GM10847 (cell line): ENCODE measurements around the gene RHOT2.
A peak's percentile ranks its signal among the peaks of the same experiment; 100 is the strongest.

Experiments used
- POLR2A ChIP-seq: IDR thresholded peaks from 2 replicates; pipeline ENCODE4 v1.6.1; 2011; ENCODE audit not compliant: insufficient read length; ENCODE audit errors: extremely low read depth

Gene RHOT2

DNA sequence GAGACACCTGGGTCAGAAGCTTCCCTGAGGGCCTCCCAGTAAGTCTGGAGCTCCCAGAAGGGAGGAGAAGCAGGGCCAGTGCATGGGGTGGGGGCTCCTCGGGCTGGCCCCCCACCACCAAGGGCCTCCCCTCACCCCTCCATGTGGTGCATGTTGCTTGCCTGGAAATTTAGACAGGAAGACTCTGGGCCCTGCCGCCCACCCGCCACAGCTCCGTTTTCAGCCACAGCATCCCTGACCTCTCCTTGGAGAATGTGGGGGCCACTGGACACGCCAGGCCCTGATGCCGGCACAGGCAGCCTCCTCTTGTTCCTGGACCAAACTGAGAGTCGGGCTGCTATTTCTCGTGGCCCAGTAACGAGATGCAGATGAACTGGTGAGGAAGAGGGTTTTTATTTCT is 29.1 kb upstream of the RHOT2 start:
- TF ChIP-seq POLR2A: no peak

DNA sequence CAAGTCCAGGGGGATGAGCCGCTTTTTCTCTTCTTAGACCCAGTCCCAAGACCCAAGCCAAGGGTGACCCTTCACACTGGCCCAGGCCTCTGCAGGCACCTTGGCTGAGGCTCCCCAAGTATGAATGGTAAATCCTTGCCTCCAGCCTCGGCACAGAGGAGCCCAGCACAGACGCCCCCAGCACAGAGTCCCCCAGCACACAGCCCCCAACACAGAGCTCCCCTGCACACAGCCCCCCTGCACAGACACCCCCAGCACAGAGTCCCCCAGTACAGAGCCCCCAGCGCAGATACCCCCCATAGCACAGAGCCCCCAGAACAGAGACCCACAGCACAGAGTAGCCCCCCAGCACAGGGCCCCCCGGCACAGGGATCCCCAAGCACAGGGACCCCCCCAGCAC is 27.3 kb upstream of the RHOT2 start:
- TF ChIP-seq POLR2A: no peak

DNA sequence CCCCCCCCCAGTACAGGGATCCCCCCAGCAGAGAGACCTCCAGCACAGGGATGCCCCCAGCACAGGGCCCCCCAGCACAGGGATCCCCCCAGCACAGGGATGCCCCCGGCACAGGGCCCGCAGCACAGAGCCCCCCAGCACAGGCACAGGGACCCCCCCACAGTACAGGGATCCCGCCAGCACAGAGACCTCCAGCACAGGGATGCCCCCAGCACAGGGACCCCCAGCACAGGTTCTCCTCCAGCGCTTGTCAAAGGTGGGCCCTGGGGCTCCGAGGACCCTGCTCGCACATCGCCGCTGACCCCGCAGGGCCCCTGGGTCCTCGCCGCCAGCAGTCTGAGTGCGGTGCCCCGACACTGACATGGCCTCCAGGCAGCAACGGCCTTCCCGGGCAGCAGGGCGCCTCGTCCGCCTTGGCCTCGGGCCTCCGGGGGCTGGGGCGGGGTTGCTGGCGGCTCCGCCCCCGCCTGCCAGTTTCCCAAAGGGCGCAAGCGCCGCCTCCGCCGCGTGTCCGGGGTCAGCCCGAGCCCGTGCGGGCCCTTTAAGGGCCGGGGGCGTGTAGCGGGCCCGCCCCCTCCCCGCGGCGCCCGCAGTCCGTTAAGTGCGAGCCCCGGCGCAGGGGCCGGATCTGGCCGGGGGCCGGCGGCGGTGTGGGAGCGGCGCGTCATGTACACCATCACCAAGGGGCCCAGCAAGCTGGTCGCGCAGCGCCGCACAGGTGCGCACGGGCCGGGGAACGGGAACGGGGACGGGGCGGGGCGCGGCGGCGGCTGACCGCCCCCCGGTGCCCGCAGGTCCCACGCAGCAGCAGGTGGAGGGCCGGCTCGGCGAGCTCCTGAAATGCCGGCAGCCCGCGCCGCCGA is 26.4 kb upstream of the RHOT2 start, which contains the start of gene MCRIP2:
Gene MCRIP2 (plus strand): TSS at position 503 of the 863 bp plus-strand sequence. CDS start 164 bp downstream, at position 667.
- TF ChIP-seq POLR2A: peak; percentile 88

DNA sequence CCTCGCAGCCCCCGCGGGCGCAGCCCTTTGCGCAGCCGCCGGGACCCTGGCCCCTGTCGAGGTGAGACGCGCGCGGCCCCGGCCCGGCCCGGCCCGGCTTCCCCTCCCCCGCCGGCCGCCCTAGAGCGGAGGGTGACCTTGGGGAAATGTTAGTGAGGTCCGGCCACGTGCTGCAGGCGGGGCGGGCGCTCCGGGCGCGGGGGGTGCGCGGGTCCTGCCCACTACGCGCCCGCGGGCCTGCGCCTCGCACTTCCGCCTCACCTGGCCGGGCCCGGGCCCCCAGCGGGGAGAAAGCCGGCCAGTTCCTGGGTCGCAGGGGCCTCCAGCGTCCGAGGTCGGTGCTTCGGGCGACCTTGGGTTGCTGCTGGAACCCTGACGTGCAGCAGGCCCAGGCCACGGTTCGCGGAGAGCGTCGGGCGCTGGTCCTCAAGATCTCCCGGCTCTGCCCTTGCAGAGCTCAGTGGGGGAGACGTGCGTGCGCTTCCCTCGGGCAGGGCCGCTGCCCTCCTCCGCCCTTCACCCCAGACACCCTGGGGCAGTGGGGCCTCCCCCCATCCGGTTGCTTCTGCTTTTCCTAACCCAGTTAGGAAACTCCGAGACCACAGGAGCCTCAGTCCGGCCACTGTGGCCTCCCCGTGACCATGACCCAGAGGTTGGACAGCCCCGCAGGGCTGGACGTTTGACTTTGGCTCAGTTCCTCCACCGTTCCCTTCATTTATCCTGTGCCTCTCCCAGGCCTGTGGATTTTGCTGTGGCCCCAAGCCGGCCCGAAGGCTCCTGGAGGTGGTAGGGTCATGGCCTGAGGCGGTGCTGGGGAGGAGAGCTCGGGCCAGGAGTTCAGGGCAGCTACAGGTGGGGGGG is 25.5 kb upstream of the RHOT2 start:
- TF ChIP-seq POLR2A: no peak

GRCh38 chr16:643050-643368 is 24.9 kb upstream of the RHOT2 start:
- no peak for TF ChIP-seq POLR2A

GRCh38 chr16:644556-644955 is 23.4 kb upstream of the RHOT2 start:
- no peak for TF ChIP-seq POLR2A

DNA sequence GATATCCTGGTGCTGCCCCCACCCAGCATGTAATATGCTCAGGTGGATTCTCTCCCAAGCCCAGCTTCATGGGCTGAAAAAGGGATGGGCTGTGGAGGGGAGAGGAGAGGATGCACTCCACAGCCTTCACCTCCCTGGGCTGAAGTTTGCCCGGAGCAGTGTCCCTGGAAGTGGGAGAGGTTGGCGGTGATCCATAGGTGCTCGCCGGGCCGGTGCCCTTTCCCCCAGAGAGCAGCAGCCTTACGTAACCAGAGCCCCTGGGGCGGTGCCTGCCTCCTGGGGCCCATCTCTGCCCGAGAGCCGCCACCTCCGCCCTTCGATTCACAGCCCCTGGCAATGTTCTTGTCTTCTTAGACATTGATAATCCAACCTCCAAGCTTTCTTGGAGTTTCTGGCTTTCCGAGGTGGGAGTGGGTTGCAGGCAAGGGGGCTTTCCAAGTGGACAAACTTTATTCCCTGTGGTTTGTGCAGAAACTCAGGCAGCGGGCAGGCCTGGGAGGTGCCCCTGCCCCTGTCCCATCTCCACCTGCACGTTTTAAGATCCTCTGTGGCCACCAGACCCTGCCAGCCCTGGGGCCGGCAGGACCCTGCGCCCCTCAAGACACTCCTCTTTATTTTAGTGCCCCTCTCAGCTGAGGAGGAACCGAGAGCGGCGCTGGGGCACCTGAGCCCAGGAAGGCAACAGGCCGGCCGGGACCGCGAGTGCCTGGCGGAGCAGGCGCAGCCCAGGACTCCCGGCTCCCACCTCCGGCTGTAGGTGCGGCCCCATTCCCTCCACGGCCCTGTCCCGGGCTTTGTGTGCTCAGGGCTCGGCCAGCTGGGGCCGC is 21.9 kb upstream of the RHOT2 start:
- no peak for TF ChIP-seq POLR2A

DNA sequence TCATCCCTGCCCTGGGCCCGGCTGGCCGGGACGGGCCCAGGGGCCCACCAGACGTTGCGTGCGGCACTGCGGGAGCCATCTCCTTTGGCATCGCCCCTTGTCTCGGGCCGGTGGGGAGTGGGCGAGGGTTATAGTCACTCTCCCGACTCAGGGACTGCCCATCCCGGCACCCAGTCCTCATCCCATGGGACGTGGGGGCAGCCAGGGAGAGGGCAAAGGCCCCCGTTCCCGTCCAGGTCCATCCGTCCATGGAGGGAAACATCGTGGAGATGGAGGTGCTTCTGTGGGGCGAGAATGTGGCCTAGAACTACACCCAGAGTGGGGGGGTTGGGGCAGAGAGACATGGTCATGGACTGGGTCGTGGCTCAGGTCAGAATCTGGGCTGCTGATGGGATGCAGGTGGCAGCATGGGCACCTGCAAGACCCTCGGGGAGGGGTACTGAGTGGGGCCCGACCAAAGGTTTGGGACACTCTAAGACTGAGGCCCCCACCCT is 21.2 kb upstream of the RHOT2 start:
- no peak for TF ChIP-seq POLR2A

DNA sequence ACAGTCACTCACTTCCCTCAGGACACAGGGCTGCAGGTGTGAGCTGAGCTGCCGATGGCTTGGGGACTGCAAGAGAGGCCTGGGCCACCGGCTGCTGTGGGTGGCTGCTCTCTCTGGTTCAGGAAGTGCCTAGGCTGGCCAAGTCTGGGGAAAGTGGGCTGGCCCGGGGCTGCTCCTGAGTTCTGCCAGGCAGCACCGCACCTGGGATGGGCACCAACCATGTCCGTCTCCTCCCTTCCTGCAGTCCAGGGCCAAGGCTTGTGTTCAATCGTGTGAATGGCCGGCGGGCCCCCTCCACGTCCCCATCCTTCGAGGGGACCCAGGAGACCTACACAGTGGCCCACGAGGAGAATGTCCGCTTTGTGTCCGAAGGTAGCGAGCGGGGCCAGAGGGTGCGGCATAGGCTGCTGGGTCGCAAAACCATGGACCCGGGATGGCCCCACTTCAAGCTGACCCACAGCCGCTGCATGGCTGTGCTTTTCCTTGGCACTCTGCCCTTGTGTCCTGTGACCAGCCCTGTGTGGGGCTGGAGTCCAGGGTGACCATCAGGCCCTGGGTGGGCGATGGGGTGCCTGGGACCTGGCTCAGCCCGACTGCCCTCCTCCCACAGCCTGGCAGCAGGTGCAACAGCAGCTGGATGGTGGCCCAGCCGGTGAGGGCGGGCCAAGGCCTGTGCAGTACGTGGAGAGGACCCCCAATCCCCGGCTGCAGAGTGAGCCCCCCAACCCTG is 20.6 kb upstream of the RHOT2 start:
- no peak for TF ChIP-seq POLR2A

DNA sequence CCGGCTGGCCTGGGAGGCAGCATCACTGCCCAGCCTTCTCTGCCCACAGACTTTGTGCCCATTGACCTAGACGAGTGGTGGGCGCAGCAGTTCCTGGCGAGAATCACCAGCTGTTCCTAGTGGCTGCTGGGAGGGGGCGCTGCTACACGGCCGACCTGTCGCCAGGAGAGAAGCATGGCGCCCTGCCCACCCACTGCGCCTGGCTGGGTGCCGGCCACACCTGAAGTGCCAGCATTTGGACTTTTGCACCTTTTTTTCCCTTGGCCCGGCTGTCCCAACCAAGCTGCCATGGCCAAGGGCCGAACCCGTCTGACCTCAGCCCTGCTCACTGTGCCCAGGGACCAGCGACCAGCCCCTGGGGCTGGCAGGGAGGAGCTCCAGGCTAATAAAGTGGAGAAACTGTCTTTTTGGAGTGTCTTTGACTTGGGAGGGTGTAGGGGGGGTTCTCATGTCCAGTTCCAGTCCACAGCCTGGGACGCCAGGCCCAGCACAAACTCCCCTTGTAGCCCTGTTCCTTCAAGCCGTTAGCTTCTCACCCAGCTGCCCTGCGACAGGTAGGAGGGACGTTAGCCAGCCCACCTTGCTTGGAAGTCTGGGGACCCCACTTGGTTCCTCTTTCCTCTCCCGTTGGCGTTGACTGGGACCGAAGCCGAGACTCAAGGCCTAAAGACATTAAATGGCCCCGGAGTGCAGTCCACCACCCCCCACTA is 19.7 kb upstream of the RHOT2 start:
- no peak for TF ChIP-seq POLR2A

- peak; percentile 15 for TF ChIP-seq POLR2A
These were observed 18.9 kb upstream of the RHOT2 start, which contains the start of gene WDR90 for GRCh38 chr16:648781-649589. TSS of gene WDR90 (plus strand) at chr16:649365. CDS start at chr16:649417, 52 bp downstream.

GRCh38 chr16:649631-650030 is 18.3 kb upstream of the RHOT2 start:
- no peak for TF ChIP-seq POLR2A

GRCh38 chr16:651844-652243 is 16.1 kb upstream of the RHOT2 start:
- no peak for TF ChIP-seq POLR2A
